K562 treated with DMSO at 1 percent for 4 hours (cell line): ENCODE results near the gene RAP2B. TPM values are rescaled to one million over a fixed set of nuclear protein-coding genes. Genes with fewer than 3 reads are reported as not detected.

Experiments used
- total RNA-seq: library from RNA; unstranded; fragments of 300-600 nt; gene quantifications from 2 replicates; pipeline ENCODE4 v1.2.3, GENCODE V29; 2022; ENCODE audit not compliant: insufficient read depth

The RAP2B gene
- 5.6 and 6.6 TPM in 2 replicates for total RNA-seq

GRCh38 chr3:153161714-153162512 lies at the start of gene RAP2B:
TSS of gene RAP2B (plus strand) at chr3:153162226. CDS start at chr3:153162694, 468 bp downstream.

